ENCODE measurements around the gene KRTAP12-3.

GRCh38 chr21:44614961-44615391 lies 42.8 kb upstream of the KRTAP12-3 start:
- TF ChIP-seq POLR2A (IDR thresholded peaks at IDR 0.05; ENCODE audit: low read length) (no peak), USF2 (IDR thresholded peaks at IDR 0.05) (no peak), ZSCAN20 (CRISPR knock-in tag; IDR thresholded peaks at IDR 0.05) (no peak)

Measured in A549 (cell line).